SK-N-SH treated with all-trans-retinoic acid at 6 μM for 48 hours (cell line): ENCODE measurements around the gene NFATC3.

Experiments used
- CSDC2 ChIP-seq: fragments of 250-450 bp; sonication (Bioruptor Pico); IDR thresholded peaks from 2 replicates; pipeline ENCODE4 v1.5.0; 2020; ENCODE audit warnings: mild to moderate bottlenecking, moderate library complexity
- OSR1 ChIP-seq: fragments of 250-450 bp; sonication (Bioruptor Pico); IDR thresholded peaks from 2 replicates; pipeline ENCODE4 v1.8.0; 2022; ENCODE audit warnings: moderate library complexity, mild to moderate bottlenecking, inconsistent platforms
- ZFP3 ChIP-seq: fragments of 250-450 bp; sonication (Bioruptor Pico); IDR thresholded peaks from 2 replicates; pipeline ENCODE4 v1.5.0; 2020; ENCODE audit warnings: mild to moderate bottlenecking, moderate library complexity
- ZFP30 ChIP-seq: fragments of 450-650 bp; formaldehyde crosslinking; IDR thresholded peaks from 2 replicates; pipeline ENCODE4 v1.5.0; 2022; ENCODE audit warnings: mild to moderate bottlenecking, moderate library complexity
- ZNF8 ChIP-seq: fragments of 450-650 bp; formaldehyde crosslinking; IDR thresholded peaks from 2 replicates; pipeline ENCODE4 v1.5.0; 2020; ENCODE audit warnings: mild to moderate bottlenecking, moderate library complexity
- TF ChIP-seq, protein P1 (sequence below): fragments of 250-450 bp; sonication (Bioruptor Pico); IDR thresholded peaks from 2 replicates; pipeline ENCODE4 v1.8.0; 2020; ENCODE audit warnings: mild to moderate bottlenecking, moderate library complexity, borderline replicate concordance

GRCh38 chr16:68236826-68237242, 151.7 kb downstream of the NFATC3 start:
- TF ChIP-seq, protein P1, sequence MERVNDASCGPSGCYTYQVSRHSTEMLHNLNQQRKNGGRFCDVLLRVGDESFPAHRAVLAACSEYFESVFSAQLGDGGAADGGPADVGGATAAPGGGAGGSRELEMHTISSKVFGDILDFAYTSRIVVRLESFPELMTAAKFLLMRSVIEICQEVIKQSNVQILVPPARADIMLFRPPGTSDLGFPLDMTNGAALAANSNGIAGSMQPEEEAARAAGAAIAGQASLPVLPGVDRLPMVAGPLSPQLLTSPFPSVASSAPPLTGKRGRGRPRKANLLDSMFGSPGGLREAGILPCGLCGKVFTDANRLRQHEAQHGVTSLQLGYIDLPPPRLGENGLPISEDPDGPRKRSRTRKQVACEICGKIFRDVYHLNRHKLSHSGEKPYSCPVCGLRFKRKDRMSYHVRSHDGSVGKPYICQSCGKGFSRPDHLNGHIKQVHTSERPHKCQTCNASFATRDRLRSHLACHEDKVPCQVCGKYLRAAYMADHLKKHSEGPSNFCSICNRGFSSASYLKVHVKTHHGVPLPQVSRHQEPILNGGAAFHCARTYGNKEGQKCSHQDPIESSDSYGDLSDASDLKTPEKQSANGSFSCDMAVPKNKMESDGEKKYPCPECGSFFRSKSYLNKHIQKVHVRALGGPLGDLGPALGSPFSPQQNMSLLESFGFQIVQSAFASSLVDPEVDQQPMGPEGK (CRISPR knock-in tag) = no peak
- TF ChIP-seq OSR1 (no peak), ZFP3 (CRISPR knock-in tag) (no peak), ZFP30 (CRISPR knock-in tag) (no peak), CSDC2 (no peak), ZNF8 (CRISPR knock-in tag) (no peak)
